Measurements from ENCODE around the gene ZNF81.

- TF ChIP-seq CTCF (conservative IDR thresholded peaks at IDR 0.05) (no peak), ZFX (IDR thresholded peaks at IDR 0.05) (no peak)
Observed at GRCh38 chrX:47915886-47916493, 79.3 kb downstream of the ZNF81 start.

Data from C4-2B (cell line).